Esophagus squamous epithelium (tissue), 4 donors: ENCODE results near the gene EMP1.

Source experiments
- CTCF ChIP-seq, 6 experiments: fragments of 450-650 bp in 4 of 6; fragments of 200-600 bp in 2 of 6; sonication (generic) in 2 of 6; IDR thresholded peaks; one replicate each; pipeline ENCODE4 v1.5.1; 2016 to 2019; ENCODE audit warnings: antibody characterized with exemption in 6 of 6, mild to moderate bottlenecking in 4 of 6, moderate library complexity in 4 of 6
- POLR2A ChIP-seq, 4 donors: fragments of 450-650 bp; IDR thresholded peaks; one replicate each; pipeline ENCODE4 v1.6.1; 2017; ENCODE audit warnings: antibody characterized with exemption in 4 of 4, mild to moderate bottlenecking in 4 of 4, moderate library complexity in 3 of 4

- no peak for TF ChIP-seq CTCF (IDR thresholded peaks at IDR 0.05)
- no peak for TF ChIP-seq POLR2A (IDR thresholded peaks at IDR 0.05)
Measured at GRCh38 chr12:13247596-13247995, 51.1 kb downstream of the EMP1 start.
